ENCODE results near the gene GPX8. TPM values are rescaled to one million over a fixed set of nuclear protein-coding genes. Genes with fewer than 3 reads are reported as not detected.

Gene GPX8
- polyA plus RNA-seq, 1 donor from 2014 or later = 1.2 TPM

Small RNA genes within 50 kb of the gene (small RNA-seq; reads per million reads assigned to genes)
- gene MIR449A (9.3 to 17.4 (median 12.9) reads per million in 3 experiments), gene MIR449B (0 to 2.9 (median 0) reads per million in 3 experiments), gene MIR449C (8.0 to 10.8 (median 8.8) reads per million in 3 experiments)

Other genes starting within 250 kb of the GPX8 start
- not detected in 2 replicates for gene ESM1, start 174.6 kb upstream of the GPX8 start, polyA plus RNA-seq
- gene GZMK, start 135.9 kb upstream of the GPX8 start, polyA plus RNA-seq = not detected in 2 replicates
- gene GZMA, start 57.5 kb upstream of the GPX8 start, polyA plus RNA-seq = not detected in 2 replicates
- gene CDC20B, start 13.0 kb downstream of the GPX8 start, polyA plus RNA-seq = 0.28 TPM in 1 of 2 replicates, not detected in the other
- not detected in 2 replicates for gene MCIDAS, start 67.1 kb downstream of the GPX8 start, polyA plus RNA-seq
- 0.16 TPM in 1 of 2 replicates, not detected in the other for gene CCNO, start 73.4 kb downstream of the GPX8 start, polyA plus RNA-seq
- gene DHX29, start 147.5 kb downstream of the GPX8 start, polyA plus RNA-seq = 36.4 and 48.1 TPM in 2 replicates
- 77.6 and 94.8 TPM in 2 replicates for gene MTREX, start 147.8 kb downstream of the GPX8 start, polyA plus RNA-seq